ENCODE results near the gene FCHSD2.

Gene FCHSD2

DNA sequence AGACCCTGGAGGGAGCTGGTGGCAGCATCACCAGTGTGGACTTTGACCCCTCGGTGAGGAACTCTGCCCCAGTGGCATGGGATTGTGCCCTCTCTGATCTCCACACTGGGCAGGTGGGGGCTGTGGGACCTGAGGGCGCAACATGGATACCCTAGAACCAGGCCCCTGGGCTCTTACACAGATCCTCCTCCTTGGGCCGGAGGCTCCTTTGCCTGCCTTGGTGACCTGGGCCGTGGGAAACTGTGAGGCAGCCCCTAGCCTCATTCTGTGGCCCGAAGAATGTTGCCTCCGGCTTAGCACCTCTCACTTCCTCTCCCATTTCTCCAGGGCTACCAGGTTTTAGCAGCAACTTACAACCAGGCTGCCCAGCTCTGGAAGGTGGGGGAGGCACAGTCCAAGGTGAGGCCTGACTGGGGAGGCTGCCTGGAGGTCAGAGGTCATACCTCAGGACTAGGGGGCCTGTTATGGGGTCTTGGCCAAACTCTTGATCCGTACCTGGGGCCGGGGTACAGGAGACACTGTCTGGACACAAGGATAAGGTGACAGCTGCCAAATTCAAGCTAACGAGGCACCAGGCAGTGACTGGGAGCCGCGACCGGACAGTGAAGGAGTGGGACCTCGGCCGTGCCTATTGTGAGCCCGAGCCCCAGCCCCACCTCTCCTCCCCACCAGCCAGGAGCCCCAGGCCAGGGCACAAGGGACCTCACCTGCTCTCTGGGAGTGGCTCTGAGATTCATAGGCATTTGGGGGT, 315.8 kb downstream of the FCHSD2 start:
- DNase-seq (ENCODE audit: extremely low spot score), result no peak
- CTCF ChIA-PET, result no interaction called here
- POLR2A ChIA-PET, result interaction anchor here (1.3 kb wide), 1 partner anchor 13 kb away, joined by 3 read pairs; no protein-coding TSS in a partner anchor
- no peak for TF ChIP-seq HDGF (IDR thresholded peaks at IDR 0.05; ENCODE audit: borderline replicate concordance)
- TF ChIP-seq CTBP1 (IDR thresholded peaks at IDR 0.05; ENCODE audit: borderline replicate concordance), result no peak
- no peak for TF ChIP-seq L3MBTL2 (conservative IDR thresholded peaks at IDR 0.05)
- no peak for TF ChIP-seq FOXA1 (IDR thresholded peaks at IDR 0.05)
- TF ChIP-seq ARNT (IDR thresholded peaks at IDR 0.05), result no peak
- TF ChIP-seq BHLHE40 (IDR thresholded peaks at IDR 0.05; ENCODE audit: borderline replicate concordance), result no peak
- TF ChIP-seq TARDBP (IDR thresholded peaks at IDR 0.05), result no peak
- no peak for TF ChIP-seq FOXM1 (IDR thresholded peaks at IDR 0.05; ENCODE audit: borderline replicate concordance)
- no peak for TF ChIP-seq SP1 (IDR thresholded peaks at IDR 0.05)
- TF ChIP-seq NFRKB (IDR thresholded peaks at IDR 0.05), result no peak
- no peak for TF ChIP-seq FOXK2 (IDR thresholded peaks at IDR 0.05)
- TF ChIP-seq SUZ12 (IDR thresholded peaks at IDR 0.05), result no peak
- no peak for TF ChIP-seq LEF1 (IDR thresholded peaks at IDR 0.05; ENCODE audit: borderline replicate concordance)

DNA sequence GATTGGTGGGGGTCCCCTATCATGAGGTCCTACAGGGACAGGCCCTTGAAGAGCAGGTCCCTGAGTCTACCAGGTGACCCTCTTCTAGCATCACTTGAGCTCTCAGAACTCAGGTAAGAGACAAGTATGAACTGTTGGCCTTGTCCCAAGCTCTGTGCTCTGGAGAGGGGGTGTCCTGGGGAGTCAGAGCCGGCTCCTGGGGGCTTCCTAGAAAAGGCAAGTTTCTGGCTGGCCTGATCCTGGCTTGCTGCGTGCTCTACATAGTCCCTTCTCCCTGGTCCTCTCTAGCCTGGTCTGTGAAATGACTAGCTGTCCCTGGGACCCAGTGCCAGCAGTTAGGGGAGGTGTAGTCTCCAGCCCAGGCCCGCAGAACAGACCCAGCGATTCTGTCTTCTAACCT, 316.5 kb downstream of the FCHSD2 start:
- TF ChIP-seq SP1 (IDR thresholded peaks at IDR 0.05), result no peak
- no peak for TF ChIP-seq LEF1 (IDR thresholded peaks at IDR 0.05; ENCODE audit: borderline replicate concordance)
- TF ChIP-seq, protein P1, sequence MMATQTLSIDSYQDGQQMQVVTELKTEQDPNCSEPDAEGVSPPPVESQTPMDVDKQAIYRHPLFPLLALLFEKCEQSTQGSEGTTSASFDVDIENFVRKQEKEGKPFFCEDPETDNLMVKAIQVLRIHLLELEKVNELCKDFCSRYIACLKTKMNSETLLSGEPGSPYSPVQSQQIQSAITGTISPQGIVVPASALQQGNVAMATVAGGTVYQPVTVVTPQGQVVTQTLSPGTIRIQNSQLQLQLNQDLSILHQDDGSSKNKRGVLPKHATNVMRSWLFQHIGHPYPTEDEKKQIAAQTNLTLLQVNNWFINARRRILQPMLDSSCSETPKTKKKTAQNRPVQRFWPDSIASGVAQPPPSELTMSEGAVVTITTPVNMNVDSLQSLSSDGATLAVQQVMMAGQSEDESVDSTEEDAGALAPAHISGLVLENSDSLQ (IDR thresholded peaks at IDR 0.05), result no peak
- no peak for DNase-seq (ENCODE audit: extremely low spot score)
- POLR2A ChIA-PET, result no interaction called here
- CTCF ChIA-PET, result no interaction called here

DNA sequence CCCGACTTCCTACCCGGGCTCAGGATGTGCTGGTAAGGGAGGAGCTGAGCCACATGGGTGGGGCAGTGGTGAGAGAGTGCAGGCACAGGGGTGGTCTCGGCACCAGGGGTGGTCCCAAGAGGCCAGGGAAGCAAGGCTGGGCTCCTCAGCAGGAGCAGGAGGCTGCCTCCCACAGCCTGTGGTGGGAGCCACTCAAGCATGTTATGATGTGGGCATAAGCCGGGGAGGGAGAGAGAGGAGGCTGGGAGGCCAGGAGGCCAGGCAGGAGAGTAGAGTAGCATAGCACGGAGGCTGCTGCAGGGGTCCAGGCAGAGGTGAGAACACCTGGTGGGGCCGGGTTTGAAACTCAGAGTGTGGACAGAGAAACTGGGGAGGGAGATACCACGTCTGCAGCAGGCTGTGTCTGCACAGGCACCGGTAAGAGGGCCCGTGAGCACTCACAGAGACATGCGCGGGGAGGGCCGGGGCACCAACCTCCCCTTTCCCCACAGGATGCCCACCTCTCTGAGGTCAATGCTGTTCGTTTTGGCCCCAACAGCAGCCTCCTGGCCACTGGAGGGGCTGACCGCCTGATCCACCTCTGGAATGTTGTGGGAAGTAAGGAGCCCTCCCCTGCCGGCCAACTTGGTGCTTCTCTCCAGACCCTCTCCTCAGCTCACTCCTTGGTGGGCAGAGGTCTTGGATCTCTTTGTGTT, 317.2 kb downstream of the FCHSD2 start:
- POLR2A ChIA-PET, result interaction anchor here (1.0 kb wide), 1 partner anchor 102 kb away, joined by 6 read pairs; no protein-coding TSS in a partner anchor
- no peak for DNase-seq (ENCODE audit: extremely low spot score)
- CTCF ChIA-PET, result interaction anchor here (0.6 kb wide), 2 partner anchors 89 to 353 kb away, joined by 3 to 4 read pairs; no protein-coding TSS in a partner anchor
- TF ChIP-seq LEF1 (IDR thresholded peaks at IDR 0.05; ENCODE audit: borderline replicate concordance) (no peak), ZNF384 (IDR thresholded peaks at IDR 0.05) (no peak), CTBP1 (IDR thresholded peaks at IDR 0.05; ENCODE audit: borderline replicate concordance) (no peak), FOXK2 (IDR thresholded peaks at IDR 0.05) (no peak), ELF4 (IDR thresholded peaks at IDR 0.05) (no peak), NFRKB (IDR thresholded peaks at IDR 0.05) (no peak), ARNT (IDR thresholded peaks at IDR 0.05) (no peak), FOXA1 (IDR thresholded peaks at IDR 0.05) (no peak), SUZ12 (IDR thresholded peaks at IDR 0.05) (no peak), BHLHE40 (IDR thresholded peaks at IDR 0.05; ENCODE audit: borderline replicate concordance) (no peak), TARDBP (IDR thresholded peaks at IDR 0.05) (no peak), SP1 (IDR thresholded peaks at IDR 0.05) (no peak), L3MBTL2 (conservative IDR thresholded peaks at IDR 0.05) (no peak), FOXM1 (IDR thresholded peaks at IDR 0.05; ENCODE audit: borderline replicate concordance) (no peak), HDGF (IDR thresholded peaks at IDR 0.05; ENCODE audit: borderline replicate concordance) (no peak)
- TF ChIP-seq, protein P1 (IDR thresholded peaks at IDR 0.05), result no peak

DNA sequence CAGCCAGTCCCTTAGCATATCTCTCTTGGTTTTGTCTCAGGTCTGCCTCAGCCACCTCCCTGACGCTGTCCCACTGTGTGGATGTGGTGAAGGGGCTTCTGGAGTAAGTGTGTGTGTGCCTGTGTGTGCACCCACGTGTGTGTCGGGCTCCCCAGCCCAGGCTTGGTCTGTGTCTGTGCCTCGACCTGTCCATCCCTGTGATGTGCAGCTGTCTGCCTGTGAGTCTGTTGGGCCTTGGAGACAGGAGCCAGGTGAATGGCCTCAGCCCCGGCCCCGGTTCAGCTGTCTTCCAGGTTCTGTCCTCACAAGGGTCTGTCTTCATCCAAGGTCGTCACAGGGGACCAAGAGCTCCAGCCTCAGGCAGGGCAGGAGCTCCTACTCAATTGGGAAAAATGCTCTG, 318.1 kb downstream of the FCHSD2 start:
- ChIA-PET CTCF (interaction anchor here (0.6 kb wide), 1 partner anchor 90 kb away, joined by 4 read pairs; no protein-coding TSS in a partner anchor), POLR2A (interaction anchor here (1.0 kb wide), 1 partner anchor 101 kb away, joined by 6 read pairs; no protein-coding TSS in a partner anchor)
- TF ChIP-seq L3MBTL2 (conservative IDR thresholded peaks at IDR 0.05), result no peak
- TF ChIP-seq FOXM1 (IDR thresholded peaks at IDR 0.05; ENCODE audit: borderline replicate concordance), result no peak
- TF ChIP-seq TARDBP (IDR thresholded peaks at IDR 0.05), result no peak
- TF ChIP-seq HDGF (IDR thresholded peaks at IDR 0.05; ENCODE audit: borderline replicate concordance), result no peak
- no peak for TF ChIP-seq NFRKB (IDR thresholded peaks at IDR 0.05)
- TF ChIP-seq CTBP1 (IDR thresholded peaks at IDR 0.05; ENCODE audit: borderline replicate concordance), result no peak
- no peak for TF ChIP-seq SUZ12 (IDR thresholded peaks at IDR 0.05)

DNA sequence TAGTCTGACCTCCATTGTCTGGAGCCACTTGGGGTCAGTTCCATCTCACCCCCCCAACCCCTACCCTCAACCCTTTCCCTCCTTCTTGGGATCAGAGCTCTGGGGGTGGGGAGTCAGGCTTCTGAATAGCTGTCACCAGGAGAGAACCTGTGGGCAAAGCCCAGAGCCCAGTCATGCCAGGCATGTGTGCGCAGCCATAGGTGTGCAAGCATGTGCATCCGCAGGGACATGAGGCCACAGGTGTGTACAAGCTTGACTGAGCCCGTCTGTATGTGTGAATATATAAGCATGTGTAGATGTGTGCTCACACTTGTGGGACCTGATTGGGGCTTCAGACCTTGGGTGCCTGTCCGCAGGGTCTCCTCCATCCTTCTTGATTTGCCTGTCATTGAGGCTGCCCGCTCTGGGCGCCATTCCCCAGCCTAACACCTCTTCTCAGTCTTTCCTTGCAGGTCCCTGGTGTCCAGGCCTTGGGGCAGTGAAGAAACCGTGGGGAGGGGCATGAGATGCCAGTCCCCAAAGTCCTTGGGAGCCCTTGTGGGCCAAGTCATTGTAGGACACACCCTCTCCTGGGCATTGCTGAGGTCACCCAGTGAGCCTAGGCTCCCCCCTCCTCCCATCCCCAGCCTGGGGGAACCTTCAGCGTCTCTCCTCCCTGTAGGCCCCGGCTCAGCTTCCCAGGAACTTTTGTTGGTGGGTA, 318.9 kb downstream of the FCHSD2 start:
- POLR2A ChIA-PET, result interaction anchor here (0.8 kb wide), 1 partner anchor 10 kb away, joined by 4 read pairs; no protein-coding TSS in a partner anchor

More for the DNA sequence above, 318.1 kb downstream of the FCHSD2 start:
- DNase-seq (ENCODE audit: extremely low spot score), result no peak

More for the DNA sequence above, 318.9 kb downstream of the FCHSD2 start:
- TF ChIP-seq HDGF (IDR thresholded peaks at IDR 0.05; ENCODE audit: borderline replicate concordance) (no peak), NFRKB (IDR thresholded peaks at IDR 0.05) (no peak), ZNF384 (IDR thresholded peaks at IDR 0.05) (no peak), FOXK2 (IDR thresholded peaks at IDR 0.05) (no peak), FOXA1 (IDR thresholded peaks at IDR 0.05) (no peak), LEF1 (IDR thresholded peaks at IDR 0.05; ENCODE audit: borderline replicate concordance) (no peak), SUZ12 (IDR thresholded peaks at IDR 0.05) (no peak), FOXM1 (IDR thresholded peaks at IDR 0.05; ENCODE audit: borderline replicate concordance) (no peak), BHLHE40 (IDR thresholded peaks at IDR 0.05; ENCODE audit: borderline replicate concordance) (no peak), ELF4 (IDR thresholded peaks at IDR 0.05) (no peak), CTBP1 (IDR thresholded peaks at IDR 0.05; ENCODE audit: borderline replicate concordance) (no peak)
- TF ChIP-seq, protein P1 (IDR thresholded peaks at IDR 0.05), result no peak
- CTCF ChIA-PET, result interaction anchor here (0.8 kb wide), 2 partner anchors 98 to 283 kb away, joined by 3 to 5 read pairs; no protein-coding TSS in a partner anchor
- no peak for DNase-seq (ENCODE audit: extremely low spot score)
